Loucy (cell line): ENCODE measurements around the gene KLF15.

Source experiments
- CTCF ChIP-seq: fragments of 200-600 bp; sonication (generic); conservative IDR thresholded peaks from 2 replicates; pipeline ENCODE4 v1.5.1; 2014; ENCODE audit warnings: mild to moderate bottlenecking, antibody characterized with exemption, low read length
- EZH2phosphoT487 ChIP-seq: fragments of 200-600 bp; IDR thresholded peaks from 2 replicates; pipeline ENCODE4 v1.6.1; 2018; ENCODE audit warnings: antibody characterized with exemption, mild to moderate bottlenecking, moderate library complexity, borderline replicate concordance

- TF ChIP-seq CTCF: no peak
- no peak for TF ChIP-seq EZH2phosphoT487
Observed at GRCh38 chr3:126391631-126392030, 34.4 kb upstream of the KLF15 start.
